Measurements from ENCODE around the gene ZIC1.

Gene ZIC1

GRCh38 chr3:147401421-147401820 is 7.7 kb upstream of the ZIC1 start:
- H3K56ac ChIP-seq (ENCODE audit: low read length) = no peak overlapping the region
- no peak for DNase-seq
- no peak overlapping the region for H3K4ac ChIP-seq (ENCODE audit: low read depth, low read length)
- H2BK120ac ChIP-seq (ENCODE audit: low read depth, low read length) = no peak overlapping the region
- no peak overlapping the region for H4K8ac ChIP-seq (ENCODE audit: low read depth, low read length)
- no peak overlapping the region for H3K4me3 ChIP-seq (ENCODE audit: low read length)
- no peak overlapping the region for H3K9ac ChIP-seq (ENCODE audit: low read length)
- no peak overlapping the region for H2AK5ac ChIP-seq (ENCODE audit: low read length)
- WGBS (ENCODE audit: extremely low coverage, insufficient coverage, low lambda C conversion rate) = no CpG with 5 or more reads among the region's 1 CpG
- no peaks in the 10 kb centered on the region for H3K79me2 ChIP-seq (ENCODE audit: control insufficient read depth, insufficient read depth, low read length)
- no peak overlapping the region for H2BK15ac ChIP-seq (replicated peaks; ENCODE audit: low read depth)
- H3K23ac ChIP-seq (ENCODE audit: low read length) = no peak overlapping the region
- no peak overlapping the region for H3K4me2 ChIP-seq (ENCODE audit: low read length)
- no peak overlapping the region for H2BK5ac ChIP-seq (ENCODE audit: low read length)
- H3K27ac ChIP-seq (ENCODE audit: low read depth, low read length) = no peak overlapping the region
- no peaks in the 10 kb centered on the region for H3K4me1 ChIP-seq (ENCODE audit: control insufficient read depth, low read depth, low read length)
- H3K18ac ChIP-seq (ENCODE audit: low read length) = no peak overlapping the region
- no peaks in the 10 kb centered on the region for H3K79me1 ChIP-seq (ENCODE audit: low read length)
- no peaks in the 10 kb centered on the region for H3K36me3 ChIP-seq (ENCODE audit: control insufficient read depth, insufficient read depth, low read length)
- H3K27me3 ChIP-seq (ENCODE audit: insufficient read depth, low read length, poor library complexity) = peaks cover 68% of the 10 kb centered on the region
- H4K5ac ChIP-seq (ENCODE audit: low read length) = no peak overlapping the region

- WGBS (ENCODE audit: extremely low coverage, insufficient coverage, low lambda C conversion rate) = no CpG with 5 or more reads among the region's 5 CpGs
- Histone ChIP-seq H2AK5ac (ENCODE audit: low read length) (no peak overlapping the region), H4K5ac (ENCODE audit: low read length) (no peak overlapping the region), H3K79me1 (ENCODE audit: low read length) (no peaks in the 10 kb centered on the region), H3K4me3 (ENCODE audit: low read length) (no peak overlapping the region), H3K36me3 (ENCODE audit: control insufficient read depth, insufficient read depth, low read length) (no peaks in the 10 kb centered on the region), H3K18ac (ENCODE audit: low read length) (no peak overlapping the region), H3K56ac (ENCODE audit: low read length) (no peak overlapping the region), H3K79me2 (ENCODE audit: control insufficient read depth, insufficient read depth, low read length) (no peaks in the 10 kb centered on the region), H3K27ac (ENCODE audit: low read depth, low read length) (no peak overlapping the region), H3K23ac (ENCODE audit: low read length) (no peak overlapping the region), H4K8ac (ENCODE audit: low read depth, low read length) (no peak overlapping the region), H3K4me2 (ENCODE audit: low read length) (no peak overlapping the region), H2BK15ac (replicated peaks; ENCODE audit: low read depth) (no peak overlapping the region), H3K9ac (ENCODE audit: low read length) (no peak overlapping the region), H3K4me1 (ENCODE audit: control insufficient read depth, low read depth, low read length) (no peaks in the 10 kb centered on the region), H2BK5ac (ENCODE audit: low read length) (no peak overlapping the region), H2BK120ac (ENCODE audit: low read depth, low read length) (no peak overlapping the region), H3K4ac (ENCODE audit: low read depth, low read length) (no peak overlapping the region), H3K27me3 (ENCODE audit: insufficient read depth, low read length, poor library complexity) (peaks cover 68% of the 10 kb centered on the region)
- DNase-seq = no peak
These were observed 7.0 kb upstream of the ZIC1 start for GRCh38 chr3:147402159-147402558.

- no peak overlapping the region for H3K23ac ChIP-seq (ENCODE audit: low read length)
- no peaks in the 10 kb centered on the region for H3K79me2 ChIP-seq (ENCODE audit: control insufficient read depth, insufficient read depth, low read length)
- no peak overlapping the region for H3K9ac ChIP-seq (ENCODE audit: low read length)
- no peaks in the 10 kb centered on the region for H3K36me3 ChIP-seq (ENCODE audit: control insufficient read depth, insufficient read depth, low read length)
- H3K56ac ChIP-seq (ENCODE audit: low read length) = no peak overlapping the region
- no peak overlapping the region for H2BK120ac ChIP-seq (ENCODE audit: low read depth, low read length)
- H3K4me3 ChIP-seq (ENCODE audit: low read length) = no peak overlapping the region
- H3K4ac ChIP-seq (ENCODE audit: low read depth, low read length) = no peak overlapping the region
- H3K4me2 ChIP-seq (ENCODE audit: low read length) = no peak overlapping the region
- no peak overlapping the region for H3K18ac ChIP-seq (ENCODE audit: low read length)
- DNase-seq = no peak
- no peak overlapping the region for H4K5ac ChIP-seq (ENCODE audit: low read length)
- H3K27me3 ChIP-seq (ENCODE audit: insufficient read depth, low read length, poor library complexity) = peaks cover 71% of the 10 kb centered on the region
- H2BK5ac ChIP-seq (ENCODE audit: low read length) = no peak overlapping the region
- no CpG with 5 or more reads among the region's 5 CpGs for WGBS (ENCODE audit: extremely low coverage, insufficient coverage, low lambda C conversion rate)
- no peaks in the 10 kb centered on the region for H3K79me1 ChIP-seq (ENCODE audit: low read length)
- no peak overlapping the region for H4K8ac ChIP-seq (ENCODE audit: low read depth, low read length)
- H3K4me1 ChIP-seq (ENCODE audit: control insufficient read depth, low read depth, low read length) = no peaks in the 10 kb centered on the region
- no peak overlapping the region for H2BK15ac ChIP-seq (replicated peaks; ENCODE audit: low read depth)
- H2AK5ac ChIP-seq (ENCODE audit: low read length) = no peak overlapping the region
- no peak overlapping the region for H3K27ac ChIP-seq (ENCODE audit: low read depth, low read length)
These were observed 5.7 kb upstream of the ZIC1 start for GRCh38 chr3:147403511-147403910.

GRCh38 chr3:147404000-147404799 is 5.0 kb upstream of the ZIC1 start:
- H3K79me2 ChIP-seq (ENCODE audit: control insufficient read depth, insufficient read depth, low read length) = no peaks in the 10 kb centered on the region
- H4K5ac ChIP-seq (ENCODE audit: low read length) = no peak overlapping the region
- H3K27ac ChIP-seq (ENCODE audit: low read depth, low read length) = no peak overlapping the region
- H2BK15ac ChIP-seq (replicated peaks; ENCODE audit: low read depth) = no peak overlapping the region
- no peak overlapping the region for H3K4me3 ChIP-seq (ENCODE audit: low read length)
- no CpG with 5 or more reads among the region's 11 CpGs for WGBS (ENCODE audit: extremely low coverage, insufficient coverage, low lambda C conversion rate)
- no peak overlapping the region for H3K4me2 ChIP-seq (ENCODE audit: low read length)
- H2BK5ac ChIP-seq (ENCODE audit: low read length) = no peak overlapping the region
- peaks cover 65% of the 10 kb centered on the region for H3K27me3 ChIP-seq (ENCODE audit: insufficient read depth, low read length, poor library complexity)
- H3K4me1 ChIP-seq (ENCODE audit: control insufficient read depth, low read depth, low read length) = no peaks in the 10 kb centered on the region
- H3K79me1 ChIP-seq (ENCODE audit: low read length) = no peaks in the 10 kb centered on the region
- H2BK120ac ChIP-seq (ENCODE audit: low read depth, low read length) = no peak overlapping the region
- H3K9ac ChIP-seq (ENCODE audit: low read length) = no peak overlapping the region
- H3K18ac ChIP-seq (ENCODE audit: low read length) = no peak overlapping the region
- no peak overlapping the region for H3K4ac ChIP-seq (ENCODE audit: low read depth, low read length)
- no peak overlapping the region for H3K23ac ChIP-seq (ENCODE audit: low read length)
- H4K8ac ChIP-seq (ENCODE audit: low read depth, low read length) = no peak overlapping the region
- no peak for DNase-seq
- H3K56ac ChIP-seq (ENCODE audit: low read length) = no peak overlapping the region
- H3K36me3 ChIP-seq (ENCODE audit: control insufficient read depth, insufficient read depth, low read length) = no peaks in the 10 kb centered on the region
- no peak overlapping the region for H2AK5ac ChIP-seq (ENCODE audit: low read length)

- no peak overlapping the region for H3K23ac ChIP-seq (ENCODE audit: low read length)
These were observed 4.3 kb upstream of the ZIC1 start for GRCh38 chr3:147404800-147405230.

More at GRCh38 chr3:147404800-147405230, 4.3 kb upstream of the ZIC1 start:
- no peak overlapping the region for H3K4ac ChIP-seq (ENCODE audit: low read depth, low read length)
- no peak overlapping the region for H3K4me3 ChIP-seq (ENCODE audit: low read length)
- H3K27ac ChIP-seq (ENCODE audit: low read depth, low read length) = no peak overlapping the region
- peak; percentile 24 for DNase-seq
- H3K4me2 ChIP-seq (ENCODE audit: low read length) = no peak overlapping the region
- no peak overlapping the region for H2AK5ac ChIP-seq (ENCODE audit: low read length)
- no peak overlapping the region for H3K9ac ChIP-seq (ENCODE audit: low read length)
- H2BK5ac ChIP-seq (ENCODE audit: low read length) = no peak overlapping the region
- H3K27me3 ChIP-seq (ENCODE audit: insufficient read depth, low read length, poor library complexity) = peaks cover 65% of the 10 kb centered on the region
- H4K8ac ChIP-seq (ENCODE audit: low read depth, low read length) = no peak overlapping the region
- no peaks in the 10 kb centered on the region for H3K4me1 ChIP-seq (ENCODE audit: control insufficient read depth, low read depth, low read length)
- no peak overlapping the region for H2BK120ac ChIP-seq (ENCODE audit: low read depth, low read length)
- H2BK15ac ChIP-seq (replicated peaks; ENCODE audit: low read depth) = no peak overlapping the region
- H3K36me3 ChIP-seq (ENCODE audit: control insufficient read depth, insufficient read depth, low read length) = no peaks in the 10 kb centered on the region
- H4K5ac ChIP-seq (ENCODE audit: low read length) = no peak overlapping the region
- H3K18ac ChIP-seq (ENCODE audit: low read length) = no peak overlapping the region
- H3K79me1 ChIP-seq (ENCODE audit: low read length) = no peaks in the 10 kb centered on the region
- no peaks in the 10 kb centered on the region for H3K79me2 ChIP-seq (ENCODE audit: control insufficient read depth, insufficient read depth, low read length)
- WGBS (ENCODE audit: extremely low coverage, insufficient coverage, low lambda C conversion rate) = no CpG with 5 or more reads among the region's 16 CpGs
- H3K56ac ChIP-seq (ENCODE audit: low read length) = no peak overlapping the region

Measured in mesendoderm (in vitro differentiated cells).